Nephron progenitor cell (in vitro differentiated cells): ENCODE data around the gene TEKT2.

Source experiments
- DNase-seq: peaks from one replicate; pipeline ENCODE4 v3.0.0; 2021
- H3K27ac Mint-ChIP-seq: 2 replicates; pipeline ENCODE4 v1.8.0; 2021; ENCODE audit warnings: mild to moderate bottlenecking, moderate library complexity, mixed read lengths
- H3K27me3 Mint-ChIP-seq: 2 replicates; pipeline ENCODE4 v1.8.0; 2021; ENCODE audit warnings: mild to moderate bottlenecking, low read depth, mixed read lengths; ENCODE audit not compliant: poor library complexity
- H3K36me3 Mint-ChIP-seq: 2 replicates; pipeline ENCODE4 v1.8.0; 2021; ENCODE audit warnings: low read depth, mixed read lengths
- H3K4me1 Mint-ChIP-seq: 2 replicates; pipeline ENCODE4 v1.8.0; 2021; ENCODE audit warnings: mixed read lengths
- H3K4me3 Mint-ChIP-seq: 2 replicates; pipeline ENCODE4 v1.8.0; 2021; ENCODE audit warnings: mild to moderate bottlenecking, moderate library complexity, mixed read lengths
- H3K9me3 Mint-ChIP-seq: 2 replicates; pipeline ENCODE4 v1.8.0; 2021; ENCODE audit warnings: mild to moderate bottlenecking, moderate library complexity, mixed read lengths
- TF ChIP-seq, protein P1 (sequence below): fragments of 200-600 bp; sonication (generic); IDR thresholded peaks from 2 replicates; pipeline ENCODE4 v1.5.0; 2021; ENCODE audit warnings: antibody characterized with exemption

The TEKT2 gene

DNA sequence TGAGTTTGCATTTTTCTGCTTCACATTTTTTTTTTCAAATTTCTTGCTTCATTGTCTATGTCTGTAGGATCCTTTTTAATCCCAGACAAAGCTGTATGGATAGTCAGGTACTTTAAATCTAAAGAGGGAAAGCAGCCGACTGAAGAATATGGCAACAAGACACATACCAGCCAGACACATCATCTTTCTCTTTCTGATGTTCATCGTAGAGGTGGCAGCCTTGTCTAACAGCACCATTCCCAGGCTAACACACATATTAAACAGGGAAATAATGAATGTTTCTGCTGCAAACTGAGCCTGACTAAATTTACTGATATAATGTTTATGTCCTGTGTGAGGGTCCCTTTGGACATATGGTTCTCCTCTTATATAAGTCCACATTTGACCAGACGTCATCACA is 3.7 kb upstream of the TEKT2 start:
- Mint-ChIP-seq H3K27me3 (peaks cover 10% of the 10 kb centered on the region), H3K4me3 (no peak overlapping the region), H3K9me3 (no peaks in the 10 kb centered on the region), H3K36me3 (no peaks in the 10 kb centered on the region), H3K4me1 (peaks cover 8% of the 10 kb centered on the region), H3K27ac (no peak overlapping the region)
- TF ChIP-seq, protein P1, sequence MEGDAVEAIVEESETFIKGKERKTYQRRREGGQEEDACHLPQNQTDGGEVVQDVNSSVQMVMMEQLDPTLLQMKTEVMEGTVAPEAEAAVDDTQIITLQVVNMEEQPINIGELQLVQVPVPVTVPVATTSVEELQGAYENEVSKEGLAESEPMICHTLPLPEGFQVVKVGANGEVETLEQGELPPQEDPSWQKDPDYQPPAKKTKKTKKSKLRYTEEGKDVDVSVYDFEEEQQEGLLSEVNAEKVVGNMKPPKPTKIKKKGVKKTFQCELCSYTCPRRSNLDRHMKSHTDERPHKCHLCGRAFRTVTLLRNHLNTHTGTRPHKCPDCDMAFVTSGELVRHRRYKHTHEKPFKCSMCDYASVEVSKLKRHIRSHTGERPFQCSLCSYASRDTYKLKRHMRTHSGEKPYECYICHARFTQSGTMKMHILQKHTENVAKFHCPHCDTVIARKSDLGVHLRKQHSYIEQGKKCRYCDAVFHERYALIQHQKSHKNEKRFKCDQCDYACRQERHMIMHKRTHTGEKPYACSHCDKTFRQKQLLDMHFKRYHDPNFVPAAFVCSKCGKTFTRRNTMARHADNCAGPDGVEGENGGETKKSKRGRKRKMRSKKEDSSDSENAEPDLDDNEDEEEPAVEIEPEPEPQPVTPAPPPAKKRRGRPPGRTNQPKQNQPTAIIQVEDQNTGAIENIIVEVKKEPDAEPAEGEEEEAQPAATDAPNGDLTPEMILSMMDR: no peak
- no peak for DNase-seq

- H3K36me3 Mint-ChIP-seq: no peaks in the 10 kb centered on the region
- TF ChIP-seq, protein P1: no peak
- no peak overlapping the region for H3K4me3 Mint-ChIP-seq
- no peak overlapping the region for H3K27ac Mint-ChIP-seq
- H3K27me3 Mint-ChIP-seq: peaks cover 10% of the 10 kb centered on the region
- no peaks in the 10 kb centered on the region for H3K9me3 Mint-ChIP-seq
- peaks cover 8% of the 10 kb centered on the region for H3K4me1 Mint-ChIP-seq
- DNase-seq: no peak
These were observed 3.1 kb upstream of the TEKT2 start for GRCh38 chr1:36080801-36081200.

- Mint-ChIP-seq H3K4me1 (peaks cover 10% of the 10 kb centered on the region), H3K36me3 (no peaks in the 10 kb centered on the region), H3K27me3 (peaks cover 13% of the 10 kb centered on the region), H3K4me3 (no peak overlapping the region), H3K27ac (no peak overlapping the region), H3K9me3 (no peaks in the 10 kb centered on the region)
- DNase-seq: no peak
- TF ChIP-seq, protein P1: no peak
These were observed 1.9 kb upstream of the TEKT2 start for GRCh38 chr1:36081926-36082485.

DNA sequence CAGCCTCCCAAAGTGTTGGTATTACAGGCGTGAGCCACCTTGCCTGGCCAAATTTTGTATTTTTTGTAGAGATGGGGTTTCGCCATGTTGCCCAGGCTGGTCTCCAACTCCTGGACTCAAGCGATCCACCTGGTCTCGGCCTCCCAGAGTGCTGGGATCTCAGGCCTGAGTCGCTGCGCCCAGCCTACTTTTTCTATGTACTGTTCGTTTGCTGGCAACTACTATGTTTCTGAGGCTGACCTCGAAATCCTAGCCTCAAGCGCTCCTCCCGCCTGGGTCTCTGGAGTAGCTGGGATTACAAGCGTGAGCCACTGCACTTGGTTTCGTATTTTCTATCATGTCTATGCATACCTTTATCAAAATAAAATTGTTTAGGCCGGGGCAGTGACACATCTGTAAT is 675 bp upstream of the TEKT2 start:
- H3K4me3 Mint-ChIP-seq: peak overlapping the region; percentile 80
- H3K9me3 Mint-ChIP-seq: no peaks in the 10 kb centered on the region
- peaks cover 13% of the 10 kb centered on the region for H3K4me1 Mint-ChIP-seq
- H3K27me3 Mint-ChIP-seq: peaks cover 11% of the 10 kb centered on the region
- no peaks in the 10 kb centered on the region for H3K36me3 Mint-ChIP-seq
- TF ChIP-seq, protein P1: no peak
- H3K27ac Mint-ChIP-seq: no peak overlapping the region
- DNase-seq: no peak

GRCh38 chr1:36084497-36085115 is 712 bp downstream of the TEKT2 start:
- peaks cover 11% of the 10 kb centered on the region for H3K27me3 Mint-ChIP-seq

More at GRCh38 chr1:36084497-36085115, 712 bp downstream of the TEKT2 start:
- DNase-seq: no peak
- TF ChIP-seq, protein P1: no peak
- Mint-ChIP-seq H3K9me3 (no peaks in the 10 kb centered on the region), H3K4me1 (peaks cover 18% of the 10 kb centered on the region), H3K4me3 (peak overlapping the region; percentile 77), H3K36me3 (no peaks in the 10 kb centered on the region), H3K27ac (peak overlapping the region; percentile 71)
